Body of pancreas (tissue), 4 donors: ENCODE measurements around the gene ADCY3. TPM values are rescaled to one million over a fixed set of nuclear protein-coding genes. Genes with fewer than 3 reads are reported as not detected.

Source experiments
- ATAC-seq: fragments of 150-250 bp; one replicate; pipeline ENCODE4 v1.9.1; 2016
- DNase-seq, 4 donors: peaks; one replicate each; pipeline ENCODE4 v3.0.0-alpha.2; 2019
- H3K27ac ChIP-seq, 4 donors: fragments of 200-600 bp; sonication (generic); 1 replicate in 3 of 4; 2 replicates in 1 of 4; pipeline versions ENCODE4 v1.5.1 to v1.6.1; 2016 to 2019; ENCODE audit warnings: mild to moderate bottlenecking in 1 of 4, mixed read lengths in 1 of 4, moderate library complexity in 1 of 4
- H3K27me3 ChIP-seq, 2 donors: fragments of 200-600 bp; sonication (generic); one replicate each; pipeline ENCODE4 v1.6.0; 2016; ENCODE audit warnings: mild to moderate bottlenecking in 1 of 2
- H3K36me3 ChIP-seq, 2 donors: fragments of 200-600 bp; sonication (generic); replicated peaks in 1 of 2; 2 replicates each; pipeline ENCODE4 v1.5.1; 2016; ENCODE audit warnings: low read depth in 2 of 2; ENCODE audit not compliant: insufficient read depth in 1 of 2
- H3K4me1 ChIP-seq: fragments of 200-600 bp; sonication (generic); one replicate; pipeline ENCODE4 v1.6.0; 2016
- H3K4me3 ChIP-seq, 2 donors: fragments of 200-600 bp; sonication (generic); 1 replicate in 1 of 2; 2 replicates in 1 of 2; pipeline ENCODE4 v1.5.1; 2016 to 2019
- H3K9me3 ChIP-seq, 3 donors: fragments of 200-600 bp; sonication (generic); 1 replicate in 2 of 3; 2 replicates in 1 of 3; pipeline ENCODE4 v1.5.1; 2016
- CTCF ChIP-seq, 7 experiments: fragments of 450-650 bp in 4 of 7; fragments of 200-600 bp in 3 of 7; sonication (generic) in 3 of 7; IDR thresholded peaks; one replicate each; pipeline ENCODE4 v1.5.1; 2016 to 2019; ENCODE audit warnings: antibody characterized with exemption in 7 of 7
- POLR2A ChIP-seq, 3 donors: fragments of 450-650 bp; IDR thresholded peaks; one replicate each; pipeline ENCODE4 v1.6.1; 2016; ENCODE audit warnings: antibody characterized with exemption in 3 of 3, mild to moderate bottlenecking in 2 of 3
- WGBS, 2 donors: methylation state at CpG; one replicate each; pipeline ENCODE4 v1.1.5; 2017; 5-methylcytosine and 5-hydroxymethylcytosine counted together
- intact Hi-C: fragments of 100-400 bp; cut with DNase I; formaldehyde crosslinking; loops from one replicate; pipeline ENCODE4 v1.15.1; 2023
- total RNA-seq, 2 donors: library from RNA; depleted of rRNA; stranded (reverse); fragments of >200 nt; gene quantifications; one replicate each; pipeline ENCODE4 v1.1.0, GENCODE V29; 2016

The ADCY3 gene
- total RNA-seq, 2 donors from 2014 or later, result 17.1 to 63.9 TPM

DNA sequence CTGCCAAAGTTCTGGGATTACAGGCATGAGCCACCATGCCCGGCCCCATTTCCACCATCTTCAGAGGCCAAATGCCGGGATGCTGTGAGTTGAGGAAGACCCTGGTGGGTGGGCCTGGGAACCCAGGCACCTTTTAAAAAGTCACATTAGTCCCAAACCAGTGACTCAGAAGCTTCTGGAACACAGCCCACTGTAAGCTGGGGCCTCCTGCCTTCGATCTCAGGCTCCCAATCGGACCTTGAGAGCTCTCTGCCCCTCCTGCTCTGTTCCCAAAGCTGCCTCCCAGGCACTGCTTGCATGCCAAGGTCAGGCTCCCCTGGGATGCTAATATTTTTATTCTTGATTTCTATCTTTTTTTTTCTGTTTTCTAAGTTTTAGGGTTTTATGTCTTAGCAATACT lies 4.2 kb downstream of the ADCY3 start:
- intact Hi-C loops, result no loop called here
- H3K27ac ChIP-seq, result no peak overlapping the region
- DNase-seq (peak in 1 of 4 donors; percentile 25), ATAC-seq (no peak)
- H3K27me3 ChIP-seq, result no peaks in the 10 kb centered on the region
- no peaks in the 10 kb centered on the region for H3K36me3 ChIP-seq
- H3K4me3 ChIP-seq, result no peak overlapping the region
- no peaks in the 10 kb centered on the region for H3K9me3 ChIP-seq
- peaks cover 10% of the 10 kb centered on the region for H3K4me1 ChIP-seq
- no peak for TF ChIP-seq CTCF (IDR thresholded peaks at IDR 0.05)
- TF ChIP-seq POLR2A (IDR thresholded peaks at IDR 0.05), result no peak
- WGBS, 2 donors, result 67 to 81% methylated on average over 4 of the region's 4 CpGs

DNA sequence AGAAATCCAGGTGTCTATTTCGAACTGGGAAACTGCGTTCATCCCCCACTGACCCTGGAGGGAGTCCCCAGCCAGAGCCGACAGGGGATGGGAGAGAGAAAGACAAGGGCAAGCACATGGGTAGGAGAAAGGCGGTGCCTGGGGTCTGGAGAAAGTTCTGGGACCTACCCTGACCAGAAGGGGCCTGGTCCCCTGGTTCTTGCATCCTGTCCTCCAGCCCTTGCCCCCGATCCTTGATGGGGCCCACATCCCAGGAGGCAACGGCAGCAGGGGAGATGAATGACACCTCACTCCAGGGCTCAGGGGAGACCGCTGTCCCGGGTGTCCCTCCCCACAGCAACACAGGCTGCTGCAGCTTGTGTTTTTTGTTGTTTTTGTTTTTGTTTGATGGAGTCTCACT lies 4.9 kb downstream of the ADCY3 start:
- no peaks in the 10 kb centered on the region for H3K9me3 ChIP-seq
- H3K27me3 ChIP-seq, result no peaks in the 10 kb centered on the region
- WGBS, 2 donors, result 90 to 100% methylated on average over 4 to 8 of the region's 8 CpGs
- peaks cover 6% of the 10 kb centered on the region for H3K4me1 ChIP-seq
- no peak for DNase-seq
- TF ChIP-seq POLR2A (IDR thresholded peaks at IDR 0.05) (no peak), CTCF (IDR thresholded peaks at IDR 0.05) (no peak)
- H3K36me3 ChIP-seq, result no peaks in the 10 kb centered on the region
- no peak overlapping the region for H3K27ac ChIP-seq
- no peak overlapping the region for H3K4me3 ChIP-seq
- no peak for ATAC-seq
- intact Hi-C loops, result no loop called here

DNA sequence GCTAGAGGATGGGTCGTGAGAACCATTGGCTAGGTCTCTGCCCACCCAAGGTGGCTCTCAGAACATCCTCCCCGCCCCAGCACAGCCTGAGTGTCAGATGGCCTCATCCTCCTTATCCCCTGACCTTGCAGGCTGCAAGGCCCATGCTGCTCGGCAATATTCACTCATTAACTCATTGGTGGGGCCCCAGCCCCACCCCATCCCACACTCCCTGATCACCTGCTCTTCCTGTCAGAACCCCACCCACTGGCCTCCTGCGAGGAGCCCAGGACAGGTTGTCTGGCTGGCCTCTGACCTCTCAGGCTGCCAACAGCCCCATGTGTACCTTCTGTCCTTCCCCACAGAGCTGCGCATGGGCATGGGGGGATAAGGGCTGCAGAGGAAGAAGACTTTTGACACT lies 5.3 kb downstream of the ADCY3 start:
- H3K27me3 ChIP-seq, result no peaks in the 10 kb centered on the region
- no peak for TF ChIP-seq CTCF (IDR thresholded peaks at IDR 0.05)
- no peak for TF ChIP-seq POLR2A (IDR thresholded peaks at IDR 0.05)
- intact Hi-C loops, result no loop called here
- H3K27ac ChIP-seq, result no peak overlapping the region
- DNase-seq (no peak), ATAC-seq (no peak)
- H3K9me3 ChIP-seq, result no peaks in the 10 kb centered on the region
- 82 to 87% methylated on average over 5 of the region's 5 CpGs for whole genome bisulfite sequencing, 2 donors
- H3K4me1 ChIP-seq, result peaks cover 6% of the 10 kb centered on the region
- no peaks in the 10 kb centered on the region for H3K36me3 ChIP-seq
- no peak overlapping the region for H3K4me3 ChIP-seq

DNA sequence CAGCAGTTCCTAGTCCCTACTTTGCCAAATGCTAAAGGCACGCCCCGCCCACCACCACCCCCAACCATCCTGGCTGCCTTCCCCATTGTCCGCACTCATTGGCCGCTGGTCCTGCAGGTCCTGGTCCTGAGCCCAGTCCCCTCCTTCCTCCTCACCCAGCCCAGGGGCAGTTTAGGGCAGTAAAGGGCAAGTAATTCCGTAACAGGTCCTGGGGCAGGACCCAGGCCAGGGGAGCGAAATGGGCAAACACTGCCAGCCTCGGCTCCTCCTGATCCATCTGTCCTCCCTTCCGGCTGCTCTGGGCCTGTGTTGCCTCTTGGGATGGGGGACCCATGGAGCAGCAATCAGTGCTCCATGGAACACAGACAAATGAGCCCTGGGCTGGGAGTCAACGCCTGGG lies 6.1 kb downstream of the ADCY3 start:
- no peak overlapping the region for H3K27ac ChIP-seq
- H3K27me3 ChIP-seq, result no peaks in the 10 kb centered on the region
- no peak for DNase-seq
- no peaks in the 10 kb centered on the region for H3K9me3 ChIP-seq
- ATAC-seq, result no peak
- H3K4me1 ChIP-seq, result no peaks in the 10 kb centered on the region
- no peak overlapping the region for H3K4me3 ChIP-seq
- intact Hi-C loops, result no loop called here
- H3K36me3 ChIP-seq, result no peaks in the 10 kb centered on the region
- TF ChIP-seq CTCF (IDR thresholded peaks at IDR 0.05) (no peak), POLR2A (IDR thresholded peaks at IDR 0.05) (no peak)
- WGBS, 2 donors, result 89 to 91% methylated on average over 4 to 8 of the region's 9 CpGs

GRCh38 chr2:24912986-24913385 lies 7.1 kb downstream of the ADCY3 start:
- H3K4me3 ChIP-seq, result no peak overlapping the region
- 86 to 88% methylated on average over 8 to 10 of the region's 10 CpGs for WGBS, 2 donors
- H3K36me3 ChIP-seq, result no peaks in the 10 kb centered on the region
- TF ChIP-seq POLR2A (IDR thresholded peaks at IDR 0.05) (no peak), CTCF (IDR thresholded peaks at IDR 0.05) (no peak)
- H3K27me3 ChIP-seq, result no peaks in the 10 kb centered on the region
- H3K9me3 ChIP-seq, result no peaks in the 10 kb centered on the region
- DNase-seq, result no peak
- no peak overlapping the region for H3K27ac ChIP-seq
- no peak for ATAC-seq
- H3K4me1 ChIP-seq, result no peaks in the 10 kb centered on the region
- intact Hi-C loops, result no loop called here
